ENCODE results near the gene RFX4. TPM values are rescaled to one million over a fixed set of nuclear protein-coding genes. Genes with fewer than 3 reads are reported as not detected.

The RFX4 gene
- total and polyA plus RNA-seq, 10 of the 15 experiments (the other 5 are each of a cell fraction or from before 2014, with no cell fraction given), result 0.02 to 0.23 TPM; not detected in 8

DNA sequence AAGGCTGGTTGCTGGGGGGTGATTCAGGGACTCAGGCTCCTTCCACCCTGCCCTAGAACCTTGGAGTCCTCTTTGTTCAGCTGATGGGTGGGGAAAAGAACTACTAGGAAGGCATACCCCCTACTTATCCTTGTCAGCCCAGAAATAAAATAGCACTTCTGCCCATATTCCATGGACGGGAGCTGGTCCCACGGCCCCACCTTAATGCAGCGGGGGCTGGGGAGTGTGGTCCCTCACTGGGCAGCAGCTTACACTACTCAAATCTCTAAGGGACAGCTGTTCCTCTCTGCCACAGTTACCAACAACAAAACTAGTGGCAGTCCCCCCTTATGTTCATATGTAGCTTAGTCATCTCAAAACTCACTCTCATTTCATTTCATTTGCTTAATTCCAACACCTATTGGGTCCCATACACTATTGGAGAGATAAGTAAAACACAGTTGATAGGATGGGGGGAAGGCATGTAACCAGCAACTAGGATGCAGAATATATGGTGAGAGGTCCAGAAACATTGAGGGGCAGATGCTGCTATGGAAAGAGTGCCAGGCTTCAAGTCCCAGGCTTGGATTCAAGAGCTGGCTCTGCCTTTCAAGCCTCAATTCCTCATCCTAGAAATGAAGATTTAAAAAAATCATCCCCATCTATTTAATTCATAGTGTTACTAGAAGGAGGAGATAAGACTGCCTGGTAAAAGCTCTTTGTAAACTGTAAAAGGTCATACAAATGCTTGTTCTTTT, 107.9 kb downstream of the RFX4 start:
- CTCF ChIA-PET, result interaction anchor here (1.6 kb wide), 1 partner anchor 151 kb away, joined by 6 read pairs; no protein-coding TSS in a partner anchor
- WGBS (ENCODE audit: insufficient coverage, insufficient replicate concordance, low lambda C conversion rate, missing lambda C conversion rate), result 2% methylated on average over 3 of the region's 3 CpGs
- H3K9me3 ChIP-seq (replicated peaks; ENCODE audit: control insufficient read depth, insufficient read depth, low read length), result no peaks in the 10 kb centered on the region
- TF ChIP-seq MYC (IDR thresholded peaks at IDR 0.05; ENCODE audit: insufficient read depth, insufficient read length, insufficient replicate concordance, low read length, severe bottlenecking), result no peak
- TF ChIP-seq, protein P1, sequence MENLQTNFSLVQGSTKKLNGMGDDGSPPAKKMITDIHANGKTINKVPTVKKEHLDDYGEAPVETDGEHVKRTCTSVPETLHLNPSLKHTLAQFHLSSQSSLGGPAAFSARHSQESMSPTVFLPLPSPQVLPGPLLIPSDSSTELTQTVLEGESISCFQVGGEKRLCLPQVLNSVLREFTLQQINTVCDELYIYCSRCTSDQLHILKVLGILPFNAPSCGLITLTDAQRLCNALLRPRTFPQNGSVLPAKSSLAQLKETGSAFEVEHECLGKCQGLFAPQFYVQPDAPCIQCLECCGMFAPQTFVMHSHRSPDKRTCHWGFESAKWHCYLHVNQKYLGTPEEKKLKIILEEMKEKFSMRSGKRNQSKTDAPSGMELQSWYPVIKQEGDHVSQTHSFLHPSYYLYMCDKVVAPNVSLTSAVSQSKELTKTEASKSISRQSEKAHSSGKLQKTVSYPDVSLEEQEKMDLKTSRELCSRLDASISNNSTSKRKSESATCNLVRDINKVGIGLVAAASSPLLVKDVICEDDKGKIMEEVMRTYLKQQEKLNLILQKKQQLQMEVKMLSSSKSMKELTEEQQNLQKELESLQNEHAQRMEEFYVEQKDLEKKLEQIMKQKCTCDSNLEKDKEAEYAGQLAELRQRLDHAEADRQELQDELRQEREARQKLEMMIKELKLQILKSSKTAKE (IDR thresholded peaks at IDR 0.05; ENCODE audit: low read depth, poor library complexity, severe bottlenecking), result no peak
- TF ChIP-seq, protein P2, sequence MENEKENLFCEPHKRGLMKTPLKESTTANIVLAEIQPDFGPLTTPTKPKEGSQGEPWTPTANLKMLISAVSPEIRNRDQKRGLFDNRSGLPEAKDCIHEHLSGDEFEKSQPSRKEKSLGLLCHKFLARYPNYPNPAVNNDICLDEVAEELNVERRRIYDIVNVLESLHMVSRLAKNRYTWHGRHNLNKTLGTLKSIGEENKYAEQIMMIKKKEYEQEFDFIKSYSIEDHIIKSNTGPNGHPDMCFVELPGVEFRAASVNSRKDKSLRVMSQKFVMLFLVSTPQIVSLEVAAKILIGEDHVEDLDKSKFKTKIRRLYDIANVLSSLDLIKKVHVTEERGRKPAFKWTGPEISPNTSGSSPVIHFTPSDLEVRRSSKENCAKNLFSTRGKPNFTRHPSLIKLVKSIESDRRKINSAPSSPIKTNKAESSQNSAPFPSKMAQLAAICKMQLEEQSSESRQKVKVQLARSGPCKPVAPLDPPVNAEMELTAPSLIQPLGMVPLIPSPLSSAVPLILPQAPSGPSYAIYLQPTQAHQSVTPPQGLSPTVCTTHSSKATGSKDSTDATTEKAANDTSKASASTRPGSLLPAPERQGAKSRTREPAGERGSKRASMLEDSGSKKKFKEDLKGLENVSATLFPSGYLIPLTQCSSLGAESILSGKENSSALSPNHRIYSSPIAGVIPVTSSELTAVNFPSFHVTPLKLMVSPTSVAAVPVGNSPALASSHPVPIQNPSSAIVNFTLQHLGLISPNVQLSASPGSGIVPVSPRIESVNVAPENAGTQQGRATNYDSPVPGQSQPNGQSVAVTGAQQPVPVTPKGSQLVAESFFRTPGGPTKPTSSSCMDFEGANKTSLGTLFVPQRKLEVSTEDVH (IDR thresholded peaks at IDR 0.05; ENCODE audit: low read depth, partially characterized antibody), result no peak
- no peak for TF ChIP-seq CEBPB (IDR thresholded peaks at IDR 0.05; ENCODE audit: borderline replicate concordance in 1 of 2, low read depth in 2 of 2, low read length in 2 of 2)
- TF ChIP-seq STAT1 (conservative IDR thresholded peaks at IDR 0.05), result no peak
- TF ChIP-seq RFX5 (IDR thresholded peaks at IDR 0.05; ENCODE audit: low read depth, low read length), result no peak
- TF ChIP-seq ATF7 (IDR thresholded peaks at IDR 0.05; ENCODE audit: low read depth), result no peak
- TF ChIP-seq RB1 (IDR thresholded peaks at IDR 0.05; ENCODE audit: borderline replicate concordance), result no peak
- TF ChIP-seq EED (IDR thresholded peaks at IDR 0.05; ENCODE audit: low read depth), result no peak
- no peak for TF ChIP-seq SPI1 (IDR thresholded peaks at IDR 0.05; ENCODE audit: borderline replicate concordance, insufficient read depth, low read depth, low read length)
- no peak for TF ChIP-seq ZSCAN29 (IDR thresholded peaks at IDR 0.05)
- TF ChIP-seq, protein P3, sequence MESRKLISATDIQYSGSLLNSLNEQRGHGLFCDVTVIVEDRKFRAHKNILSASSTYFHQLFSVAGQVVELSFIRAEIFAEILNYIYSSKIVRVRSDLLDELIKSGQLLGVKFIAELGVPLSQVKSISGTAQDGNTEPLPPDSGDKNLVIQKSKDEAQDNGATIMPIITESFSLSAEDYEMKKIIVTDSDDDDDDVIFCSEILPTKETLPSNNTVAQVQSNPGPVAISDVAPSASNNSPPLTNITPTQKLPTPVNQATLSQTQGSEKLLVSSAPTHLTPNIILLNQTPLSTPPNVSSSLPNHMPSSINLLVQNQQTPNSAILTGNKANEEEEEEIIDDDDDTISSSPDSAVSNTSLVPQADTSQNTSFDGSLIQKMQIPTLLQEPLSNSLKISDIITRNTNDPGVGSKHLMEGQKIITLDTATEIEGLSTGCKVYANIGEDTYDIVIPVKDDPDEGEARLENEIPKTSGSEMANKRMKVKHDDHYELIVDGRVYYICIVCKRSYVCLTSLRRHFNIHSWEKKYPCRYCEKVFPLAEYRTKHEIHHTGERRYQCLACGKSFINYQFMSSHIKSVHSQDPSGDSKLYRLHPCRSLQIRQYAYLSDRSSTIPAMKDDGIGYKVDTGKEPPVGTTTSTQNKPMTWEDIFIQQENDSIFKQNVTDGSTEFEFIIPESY (IDR thresholded peaks at IDR 0.05), result no peak
- TF ChIP-seq, protein P4, sequence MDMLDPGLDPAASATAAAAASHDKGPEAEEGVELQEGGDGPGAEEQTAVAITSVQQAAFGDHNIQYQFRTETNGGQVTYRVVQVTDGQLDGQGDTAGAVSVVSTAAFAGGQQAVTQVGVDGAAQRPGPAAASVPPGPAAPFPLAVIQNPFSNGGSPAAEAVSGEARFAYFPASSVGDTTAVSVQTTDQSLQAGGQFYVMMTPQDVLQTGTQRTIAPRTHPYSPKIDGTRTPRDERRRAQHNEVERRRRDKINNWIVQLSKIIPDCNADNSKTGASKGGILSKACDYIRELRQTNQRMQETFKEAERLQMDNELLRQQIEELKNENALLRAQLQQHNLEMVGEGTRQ (IDR thresholded peaks at IDR 0.05; ENCODE audit: borderline replicate concordance, low read depth, low read length), result no peak
- TF ChIP-seq IKZF1 (conservative IDR thresholded peaks at IDR 0.05), result no peak
- no peak for TF ChIP-seq ETV6 (conservative IDR thresholded peaks at IDR 0.05 in 1 of 2, IDR thresholded peaks at IDR 0.05 in 1 of 2; ENCODE audit: borderline replicate concordance in 1 of 2, low read depth in 1 of 2)

More for the DNA sequence above, 107.9 kb downstream of the RFX4 start:
- no peak overlapping the region for H3K9ac ChIP-seq (ENCODE audit: control insufficient read depth, insufficient read depth, low read length)
- no peak overlapping the region for H3K4me3 ChIP-seq
- BruUV-seq (replicated peaks), result no TSS peak
- DNase-seq (ENCODE audit: low read depth, low spot score), result no peak
- no peak overlapping the region for H3K4me2 ChIP-seq (ENCODE audit: control insufficient read depth, insufficient read depth)
- no peak overlapping the region for H3K27ac ChIP-seq (ENCODE audit: control insufficient read depth, insufficient read depth)
- FAIRE-seq, result no peak
- H3K36me3 ChIP-seq (ENCODE audit: control insufficient read depth in 2 of 2, insufficient read depth in 2 of 2, low read length in 1 of 2), result no peaks in the 10 kb centered on the region
- no peaks in the 10 kb centered on the region for H4K20me1 ChIP-seq (ENCODE audit: control insufficient read depth, insufficient read depth)
- H3K27me3 ChIP-seq (replicated peaks in 1 of 2; ENCODE audit: control insufficient read depth in 2 of 2, insufficient read depth in 2 of 2, low read length in 1 of 2), result no peaks in the 10 kb centered on the region
- intact Hi-C loops (cut with micrococcal nuclease; ENCODE audit: unreplicated experiment) (no loop called here), in situ Hi-C loops (cut with MboI) (no loop called here)
- no peak overlapping the region for H2AFZ ChIP-seq (ENCODE audit: control insufficient read depth, low read depth, low read length)
- SMC1A ChIA-PET (ENCODE audit: uncharacterized antibody, unreplicated experiment), result interaction anchor here (1.3 kb wide), 1 partner anchor 151 kb away, joined by 3 read pairs; no protein-coding TSS in a partner anchor
- H3K79me2 ChIP-seq (ENCODE audit: control insufficient read depth, insufficient read depth, low read length), result no peaks in the 10 kb centered on the region
- RAD21 ChIA-PET (ENCODE audit: unreplicated experiment), result no interaction called here
- no peak for ATAC-seq
- POLR2A ChIA-PET, result no interaction called here
- no peaks in the 10 kb centered on the region for H3K4me1 ChIP-seq (ENCODE audit: control insufficient read depth, insufficient read depth, low read length)

Measured in GM12878 (cell line).